ENCODE measurements around the gene PDZD2. TPM values are rescaled to one million over a fixed set of nuclear protein-coding genes. Genes with fewer than 3 reads are reported as not detected.

Gene PDZD2
- total and polyA plus RNA-seq, 2 experiments from 2014 or later, result 8.3 to 16.9 TPM

- H4K20me1 ChIP-seq (replicated peaks; ENCODE audit: insufficient read depth), result peaks cover 74% of the 10 kb centered on the region
- TF ChIP-seq ZNF462 (CRISPR knock-in tag; IDR thresholded peaks at IDR 0.05), result no peak
- H3K27ac ChIP-seq (ENCODE audit: low read depth), result no peak overlapping the region
- H3K36me3 ChIP-seq (ENCODE audit: insufficient read depth), result no peaks in the 10 kb centered on the region
- no peaks in the 10 kb centered on the region for H3K4me1 ChIP-seq (ENCODE audit: insufficient read depth)
- no peak overlapping the region for H3K27ac Mint-ChIP-seq
- peaks cover 13% of the 10 kb centered on the region; the same call in 2 of the 3 replicates for H3K36me3 Mint-ChIP-seq (ENCODE audit: low read depth)
- H3F3A ChIP-seq (replicated peaks; ENCODE audit: low read depth), result no peaks in the 10 kb centered on the region; the same call in 1 of the 2 replicates
- no peaks in the 10 kb centered on the region; the same call in 1 of the 3 replicates for H3K4me1 Mint-ChIP-seq
- peaks cover 100% of the 10 kb centered on the region for H3K79me2 ChIP-seq (replicated peaks; ENCODE audit: insufficient read depth)
- DNase-seq (ENCODE audit: low spot score), result no peak
- H3K4me2 ChIP-seq, result no peak overlapping the region
- no peaks in the 10 kb centered on the region for H3K9me3 Mint-ChIP-seq
- H3K27me3 ChIP-seq (ENCODE audit: insufficient read depth), result no peaks in the 10 kb centered on the region
- H3K4me3 Mint-ChIP-seq, result no peak overlapping the region
- H3K9me2 ChIP-seq (ENCODE audit: insufficient read depth), result no peaks in the 10 kb centered on the region
- no peak overlapping the region for H2AFZ ChIP-seq
- peaks cover 2% of the 10 kb centered on the region for H3K27me3 Mint-ChIP-seq (ENCODE audit: insufficient read depth, low read depth, poor library complexity)
- no peak overlapping the region for H3K4me3 ChIP-seq
- no peak for ATAC-seq
These were observed 511.4 kb downstream of the PDZD2 start for GRCh38 chr5:32150366-32150765.

GRCh38 chr5:32151198-32151597 lies 512.3 kb downstream of the PDZD2 start:
- no peak for DNase-seq (ENCODE audit: low spot score)
- ATAC-seq, result no peak
- no peak overlapping the region for H3K27ac Mint-ChIP-seq
- H3K4me2 ChIP-seq, result no peak overlapping the region
- H3K4me3 Mint-ChIP-seq, result no peak overlapping the region
- H3K4me3 ChIP-seq, result no peak overlapping the region
- H3K9me3 Mint-ChIP-seq, result no peaks in the 10 kb centered on the region
- no peak overlapping the region for H2AFZ ChIP-seq
- H3K27me3 ChIP-seq (ENCODE audit: insufficient read depth), result no peaks in the 10 kb centered on the region
- H3K9me2 ChIP-seq (ENCODE audit: insufficient read depth), result no peaks in the 10 kb centered on the region
- peaks cover 100% of the 10 kb centered on the region for H3K79me2 ChIP-seq (replicated peaks; ENCODE audit: insufficient read depth)
- H3F3A ChIP-seq (replicated peaks; ENCODE audit: low read depth), result no peaks in the 10 kb centered on the region; the same call in 1 of the 2 replicates
- TF ChIP-seq, protein P1, sequence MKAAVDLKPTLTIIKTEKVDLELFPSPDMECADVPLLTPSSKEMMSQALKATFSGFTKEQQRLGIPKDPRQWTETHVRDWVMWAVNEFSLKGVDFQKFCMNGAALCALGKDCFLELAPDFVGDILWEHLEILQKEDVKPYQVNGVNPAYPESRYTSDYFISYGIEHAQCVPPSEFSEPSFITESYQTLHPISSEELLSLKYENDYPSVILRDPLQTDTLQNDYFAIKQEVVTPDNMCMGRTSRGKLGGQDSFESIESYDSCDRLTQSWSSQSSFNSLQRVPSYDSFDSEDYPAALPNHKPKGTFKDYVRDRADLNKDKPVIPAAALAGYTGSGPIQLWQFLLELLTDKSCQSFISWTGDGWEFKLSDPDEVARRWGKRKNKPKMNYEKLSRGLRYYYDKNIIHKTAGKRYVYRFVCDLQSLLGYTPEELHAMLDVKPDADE (IDR thresholded peaks at IDR 0.05), result no peak
- TF ChIP-seq EZH2 (IDR thresholded peaks at IDR 0.05; ENCODE audit: low read depth, unreplicated experiment), result no peak
- TF ChIP-seq STAT1 (IDR thresholded peaks at IDR 0.05; ENCODE audit: unreplicated experiment), result no peak
- TF ChIP-seq CREB1 (CRISPR knock-in tag; IDR thresholded peaks at IDR 0.05; ENCODE audit: low read depth), result no peak
- no peak for TF ChIP-seq POLR2AphosphoS5 (IDR thresholded peaks at IDR 0.05; ENCODE audit: low read depth)
- no peak for TF ChIP-seq JUNB (IDR thresholded peaks at IDR 0.05; ENCODE audit: unreplicated experiment)
- TF ChIP-seq EZH2phosphoT487 (IDR thresholded peaks at IDR 0.05; ENCODE audit: unreplicated experiment), result no peak
- H3K4me1 ChIP-seq (ENCODE audit: insufficient read depth), result no peaks in the 10 kb centered on the region; the same call in 1 of the 2 replicates
- H3K4me1 Mint-ChIP-seq, result no peaks in the 10 kb centered on the region; the same call in 1 of the 3 replicates
- H3K36me3 Mint-ChIP-seq (ENCODE audit: low read depth), result peaks cover 12% of the 10 kb centered on the region; the same call in 2 of the 3 replicates
- H4K20me1 ChIP-seq (replicated peaks; ENCODE audit: insufficient read depth), result peaks cover 77% of the 10 kb centered on the region
- peaks cover 2% of the 10 kb centered on the region for H3K27me3 Mint-ChIP-seq (ENCODE audit: insufficient read depth, low read depth, poor library complexity)
- H3K36me3 ChIP-seq (ENCODE audit: insufficient read depth), result no peaks in the 10 kb centered on the region
- H3K27ac ChIP-seq (ENCODE audit: low read depth), result no peak overlapping the region

Data from GM23338 (cell line).